Pancreas (tissue), 10 donors: ENCODE measurements around the gene CTRL. TPM values are rescaled to one million over a fixed set of nuclear protein-coding genes. Genes with fewer than 3 reads are reported as not detected.

ENCODE experiments used
- ATAC-seq, 4 donors: fragments of 200-7000 bp; cut with Tn5 transposase; one replicate each; pipeline versions ENCODE4 v1.8.0 to v1.9.1; 2020; ENCODE audit warnings: mild to moderate bottlenecking in 4 of 4, moderate library complexity in 4 of 4
- DNase-seq, 6 donors: peaks; one replicate each; pipeline ENCODE4 v3.0.0-alpha.2; 2020
- FAIRE-seq: peaks from 2 replicates; lab custom pipeline; 2012; peaks lifted over from hg19 to GRCh38; lab: Jason Lieb, UNC
- H3K27ac ChIP-seq, 4 donors: fragments of 200-600 bp; sonication (generic); 1 replicate in 3 of 4; 2 replicates in 1 of 4; pipeline versions ENCODE4 v1.5.0 to v1.8.0; 2020
- H3K27me3 ChIP-seq, 4 donors: fragments of 200-600 bp; one replicate each; pipeline ENCODE4 v1.8.0; 2021
- H3K36me3 ChIP-seq, 3 donors: fragments of 200-600 bp; sonication (generic) in 1 of 3; one replicate each; pipeline versions ENCODE4 v1.5.0 to v1.8.0; 2020 to 2021
- H3K4me1 ChIP-seq, 3 donors: fragments of 200-600 bp; one replicate each; pipeline ENCODE4 v1.8.0; 2021
- H3K4me3 ChIP-seq, 4 donors: fragments of 200-600 bp; sonication (generic) in 2 of 4; one replicate each; pipeline versions ENCODE4 v1.5.0 to v1.8.0; 2020 to 2021
- H3K9me3 ChIP-seq, 4 donors: fragments of 200-600 bp; one replicate each; pipeline ENCODE4 v1.8.0; 2021
- WGBS, 2 donors: extraction: QIAGEN DNeasy Blood & Tissue Kit; methylation state at CpG; one replicate each; pipeline ENCODE4 v1.1.7; 2013; 5-methylcytosine and 5-hydroxymethylcytosine counted together
- intact Hi-C, 3 donors: fragments of 100-400 bp; cut with DNase I; formaldehyde crosslinking; loops; one replicate each; pipeline versions ENCODE4 v1.11.1 to v1.14.2; 2022
- polyA plus RNA-seq, 2 donors: library from polyadenylated mRNA; stranded (reverse); fragments of 200-250 nt; gene quantifications; one replicate each; pipeline ENCODE4 v1.2.3, GENCODE V29; 2013
- total RNA-seq, 6 donors: library from RNA; stranded (reverse); fragmentation: NEBNext Ultra II Directional in 4 of 6; extraction: Animal tissue kit (Norgen Biotek cat#: 25700) in 4 of 6; gene quantifications; one replicate each; pipeline versions ENCODE4 v1.2.1 to v1.2.4, GENCODE V29; 2021 to 2023
- TF ChIP-seq, protein P1 (sequence below), 4 donors: fragments of 200-600 bp; sonication (generic) in 3 of 4; IDR thresholded peaks; one replicate each; pipeline versions ENCODE4 v1.5.0 to v1.8.0; 2021; ENCODE audit warnings: antibody characterized with exemption in 4 of 4
- donor health status: healthy with polysubstance abuse.
- donor health status: DM: no; HTN: no; CAD: no; lungs with moderate emphysema.
- donor health status: DM: no; HTN: no; CAD: no.
- donor health status: control.
- donor health status: control.
- donor health status: Bipolar disorder and iron deficiency.
- donor health status: DM: yes; HTN: yes; CAD: no.
- donor health status: DM: no; HTN: no; CAD: no.
- donor health status: DM: no; HTN: no; CAD: no.
- donor health status: DM: yes; HTN: yes; CAD: no.

CTRL gene
- total and polyA plus RNA-seq, 8 donors: 559 to 2,165 (median 673) TPM

GRCh38 chr16:67883146-67883871 lies 48.4 kb downstream of the CTRL start:
- H3K27me3 ChIP-seq: no peaks in the 10 kb centered on the region
- H3K4me3 ChIP-seq: no peak overlapping the region
- intact Hi-C loops: loop anchor here in 1 of 3 donors (5.0 to 10.0 kb wide), 2 partner anchors 49 to 151 kb away; partner anchors contain the start of gene CTRL
- DNase-seq (no peak), FAIRE-seq (no peak), ATAC-seq (peak in 2 of 4 donors; percentile 13 to 14)
- H3K27ac ChIP-seq: no peak overlapping the region
- WGBS, 2 donors: 61 to 73% methylated on average over 6 of the region's 6 CpGs
- no peaks in the 10 kb centered on the region for H3K9me3 ChIP-seq
- TF ChIP-seq, protein P1, sequence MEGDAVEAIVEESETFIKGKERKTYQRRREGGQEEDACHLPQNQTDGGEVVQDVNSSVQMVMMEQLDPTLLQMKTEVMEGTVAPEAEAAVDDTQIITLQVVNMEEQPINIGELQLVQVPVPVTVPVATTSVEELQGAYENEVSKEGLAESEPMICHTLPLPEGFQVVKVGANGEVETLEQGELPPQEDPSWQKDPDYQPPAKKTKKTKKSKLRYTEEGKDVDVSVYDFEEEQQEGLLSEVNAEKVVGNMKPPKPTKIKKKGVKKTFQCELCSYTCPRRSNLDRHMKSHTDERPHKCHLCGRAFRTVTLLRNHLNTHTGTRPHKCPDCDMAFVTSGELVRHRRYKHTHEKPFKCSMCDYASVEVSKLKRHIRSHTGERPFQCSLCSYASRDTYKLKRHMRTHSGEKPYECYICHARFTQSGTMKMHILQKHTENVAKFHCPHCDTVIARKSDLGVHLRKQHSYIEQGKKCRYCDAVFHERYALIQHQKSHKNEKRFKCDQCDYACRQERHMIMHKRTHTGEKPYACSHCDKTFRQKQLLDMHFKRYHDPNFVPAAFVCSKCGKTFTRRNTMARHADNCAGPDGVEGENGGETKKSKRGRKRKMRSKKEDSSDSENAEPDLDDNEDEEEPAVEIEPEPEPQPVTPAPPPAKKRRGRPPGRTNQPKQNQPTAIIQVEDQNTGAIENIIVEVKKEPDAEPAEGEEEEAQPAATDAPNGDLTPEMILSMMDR (IDR thresholded peaks at IDR 0.05): no peak
- H3K4me1 ChIP-seq: no peaks in the 10 kb centered on the region
- peaks cover 13 to 55% (median 47%) of the 10 kb centered on the region in 3 donors for H3K36me3 ChIP-seq

DNA sequence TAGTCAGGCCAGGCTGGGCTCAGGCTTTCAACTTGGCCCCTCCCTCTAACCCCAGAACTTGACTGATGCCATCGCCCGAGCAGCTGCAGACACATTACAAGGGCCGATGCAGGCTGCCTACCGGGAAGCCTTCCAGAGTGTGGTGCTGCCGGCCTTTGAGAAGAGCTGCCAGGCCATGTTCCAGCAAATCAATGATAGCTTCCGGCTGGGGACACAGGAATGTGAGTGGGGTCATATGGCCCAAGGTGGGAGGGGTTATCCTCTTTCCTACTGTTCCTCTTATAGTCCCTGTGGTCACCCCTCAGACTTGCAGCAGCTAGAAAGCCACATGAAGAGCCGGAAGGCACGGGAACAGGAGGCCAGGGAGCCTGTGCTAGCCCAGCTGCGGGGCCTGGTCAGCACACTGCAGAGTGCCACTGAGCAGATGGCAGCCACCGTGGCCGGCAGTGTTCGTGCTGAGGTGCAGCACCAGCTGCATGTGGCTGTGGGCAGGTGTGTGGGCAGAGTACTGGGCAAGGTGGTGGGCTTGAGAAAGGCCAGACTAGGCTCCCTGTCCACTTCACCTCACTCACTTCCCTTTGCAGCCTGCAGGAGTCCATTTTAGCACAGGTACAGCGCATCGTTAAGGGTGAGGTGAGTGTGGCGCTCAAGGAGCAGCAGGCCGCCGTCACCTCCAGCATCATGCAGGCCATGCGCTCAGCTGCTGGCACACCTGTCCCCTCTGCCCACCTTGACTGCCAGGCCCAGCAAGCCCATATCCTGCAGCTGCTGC lies 49.1 kb downstream of the CTRL start:
- WGBS, 2 donors: 75 to 77% methylated on average over 18 of the region's 18 CpGs
- TF ChIP-seq, protein P1 (IDR thresholded peaks at IDR 0.05): no peak
- no peaks in the 10 kb centered on the region for H3K4me1 ChIP-seq
- H3K9me3 ChIP-seq: no peaks in the 10 kb centered on the region
- DNase-seq (no peak), FAIRE-seq (no peak), ATAC-seq (no peak)
- intact Hi-C loops: loop anchor here in 1 of 3 donors (5.0 to 10.0 kb wide), 2 partner anchors 50 to 152 kb away; partner anchors contain the start of gene CTRL
- H3K4me3 ChIP-seq: no peak overlapping the region
- no peak overlapping the region for H3K27ac ChIP-seq
- H3K27me3 ChIP-seq: no peaks in the 10 kb centered on the region
- H3K36me3 ChIP-seq: peaks cover 16 to 62% (median 54%) of the 10 kb centered on the region in 3 donors

DNA sequence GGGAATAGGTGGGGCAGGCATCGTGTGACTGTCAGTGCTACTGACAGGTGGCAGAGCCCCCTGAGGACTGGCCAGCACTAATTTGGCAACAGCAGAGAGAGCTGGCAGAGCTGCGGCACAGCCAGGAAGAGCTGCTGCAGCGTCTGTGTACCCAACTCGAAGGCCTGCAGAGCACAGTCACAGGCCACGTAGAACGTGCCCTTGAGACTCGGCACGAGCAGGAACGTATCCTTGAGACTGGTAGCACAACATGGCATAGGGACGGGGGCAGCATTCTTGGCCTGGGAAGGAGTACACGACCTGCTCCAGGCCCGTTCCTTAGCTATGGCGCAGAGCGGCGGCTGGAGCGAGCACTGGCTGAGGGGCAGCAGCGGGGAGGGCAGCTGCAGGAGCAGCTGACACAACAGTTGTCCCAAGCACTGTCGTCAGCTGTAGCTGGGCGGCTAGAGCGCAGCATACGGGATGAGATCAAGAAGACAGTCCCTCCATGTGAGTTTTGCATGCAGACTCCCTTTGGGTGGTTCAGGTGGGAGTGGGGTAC lies 50.0 kb downstream of the CTRL start:
- peaks cover 16 to 71% (median 62%) of the 10 kb centered on the region in 3 donors for H3K36me3 ChIP-seq
- no peak for DNase-seq
- no peak overlapping the region for H3K4me3 ChIP-seq
- FAIRE-seq: no peak
- H3K27ac ChIP-seq: no peak overlapping the region
- TF ChIP-seq, protein P1 (IDR thresholded peaks at IDR 0.05): no peak
- intact Hi-C loops: loop anchor here in 1 of 3 donors (5.0 to 10.0 kb wide), 2 partner anchors 51 to 153 kb away; partner anchors contain the start of gene CTRL
- H3K27me3 ChIP-seq: no peaks in the 10 kb centered on the region
- H3K9me3 ChIP-seq: no peaks in the 10 kb centered on the region
- ATAC-seq: no peak
- WGBS, 2 donors: 88 to 90% methylated on average over 21 of the region's 21 CpGs
- no peaks in the 10 kb centered on the region for H3K4me1 ChIP-seq

DNA sequence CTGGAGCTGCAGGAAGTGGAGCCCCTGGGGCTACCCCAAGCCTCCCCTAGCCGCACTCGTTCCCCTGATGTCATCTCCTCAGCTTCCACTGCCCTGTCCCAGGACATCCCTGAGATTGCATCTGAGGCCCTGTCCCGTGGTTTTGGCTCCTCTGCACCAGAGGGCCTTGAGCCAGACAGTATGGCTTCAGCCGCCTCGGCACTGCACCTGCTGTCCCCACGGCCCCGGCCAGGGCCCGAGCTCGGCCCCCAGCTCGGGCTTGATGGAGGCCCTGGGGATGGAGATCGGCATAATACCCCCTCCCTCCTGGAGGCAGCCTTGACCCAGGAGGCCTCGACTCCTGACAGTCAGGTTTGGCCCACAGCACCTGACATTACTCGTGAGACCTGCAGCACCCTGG lies 51.1 kb downstream of the CTRL start:
- no peaks in the 10 kb centered on the region for H3K4me1 ChIP-seq
- ATAC-seq (no peak), DNase-seq (no peak), FAIRE-seq (no peak)
- no peaks in the 10 kb centered on the region for H3K27me3 ChIP-seq
- no peaks in the 10 kb centered on the region for H3K9me3 ChIP-seq
- TF ChIP-seq, protein P1 (IDR thresholded peaks at IDR 0.05): no peak
- no peak overlapping the region for H3K4me3 ChIP-seq
- 93% methylated on average over 13 of the region's 13 CpGs for WGBS, 2 donors
- H3K36me3 ChIP-seq: peaks cover 16 to 70% (median 62%) of the 10 kb centered on the region in 3 donors
- intact Hi-C loops: loop anchor here in 1 of 3 donors (5.0 to 10.0 kb wide), 2 partner anchors 52 to 154 kb away; partner anchors contain the start of gene CTRL
- no peak overlapping the region for H3K27ac ChIP-seq
